Breast epithelium (tissue), 3 donors: ENCODE results near the gene RNF19B.

Experiments
- CTCF ChIP-seq, 3 donors: fragments of 450-650 bp; IDR thresholded peaks; one replicate each; pipeline ENCODE4 v1.5.1; 2016 to 2017; ENCODE audit warnings: antibody characterized with exemption in 3 of 3, mild to moderate bottlenecking in 3 of 3, moderate library complexity in 3 of 3
- POLR2A ChIP-seq: fragments of 450-650 bp; IDR thresholded peaks from one replicate; pipeline ENCODE4 v1.6.1; 2016; ENCODE audit warnings: antibody characterized with exemption, mild to moderate bottlenecking, moderate library complexity
- POLR2AphosphoS5 ChIP-seq, 3 donors: sonication (generic); formaldehyde crosslinking; IDR thresholded peaks; one replicate each; pipeline ENCODE4 v1.6.1; 2017; ENCODE audit warnings: antibody characterized with exemption in 3 of 3

GRCh38 chr1:32924881-32925344 is 39.7 kb downstream of the RNF19B start:
- no peak for TF ChIP-seq CTCF (IDR thresholded peaks at IDR 0.05)
- TF ChIP-seq POLR2AphosphoS5 (IDR thresholded peaks at IDR 0.05) = no peak
- TF ChIP-seq POLR2A = no peak
